Fibroblast of pulmonary artery (primary cell): ENCODE data around the gene CRYBG1.

ENCODE experiments used
- DNase-seq: peaks from one replicate; pipeline ENCODE4 v3.0.0-alpha.2; 2010; ENCODE audit warnings: low read depth
- H3K4me3 ChIP-seq: replicated peaks from 2 replicates; pipeline ENCODE4 v1.5.1; 2011; ENCODE audit warnings: low read depth, mild to moderate bottlenecking, control low read depth, low read length, moderate library complexity
- TF ChIP-seq, protein P1 (sequence below): IDR thresholded peaks from 2 replicates; pipeline ENCODE4 v1.5.1; 2011; ENCODE audit warnings: mild to moderate bottlenecking, control low read depth, low read length, inconsistent platforms; ENCODE audit errors: missing control alignments

The CRYBG1 gene

DNA sequence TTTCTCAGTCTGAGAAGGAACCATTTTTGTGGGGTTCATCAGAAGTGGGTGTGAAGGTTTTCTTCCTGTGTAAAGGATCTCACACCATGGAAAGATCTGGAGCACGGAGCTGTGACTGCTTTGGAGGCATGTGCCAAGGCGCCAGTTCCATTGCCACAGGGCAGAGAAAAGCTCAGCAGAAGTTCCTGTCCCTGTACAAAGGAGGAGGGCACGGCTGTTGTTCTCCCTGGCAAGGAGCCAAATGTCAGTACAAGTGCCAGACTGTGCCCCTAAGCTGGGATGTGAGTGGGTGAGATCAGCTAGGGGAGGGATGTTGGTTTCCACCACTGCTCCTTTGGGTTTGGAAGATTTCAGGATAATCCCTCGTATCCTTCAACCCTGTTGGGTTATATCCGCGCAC is 117.3 kb downstream of the CRYBG1 start:
- no peak for DNase-seq
- TF ChIP-seq, protein P1, sequence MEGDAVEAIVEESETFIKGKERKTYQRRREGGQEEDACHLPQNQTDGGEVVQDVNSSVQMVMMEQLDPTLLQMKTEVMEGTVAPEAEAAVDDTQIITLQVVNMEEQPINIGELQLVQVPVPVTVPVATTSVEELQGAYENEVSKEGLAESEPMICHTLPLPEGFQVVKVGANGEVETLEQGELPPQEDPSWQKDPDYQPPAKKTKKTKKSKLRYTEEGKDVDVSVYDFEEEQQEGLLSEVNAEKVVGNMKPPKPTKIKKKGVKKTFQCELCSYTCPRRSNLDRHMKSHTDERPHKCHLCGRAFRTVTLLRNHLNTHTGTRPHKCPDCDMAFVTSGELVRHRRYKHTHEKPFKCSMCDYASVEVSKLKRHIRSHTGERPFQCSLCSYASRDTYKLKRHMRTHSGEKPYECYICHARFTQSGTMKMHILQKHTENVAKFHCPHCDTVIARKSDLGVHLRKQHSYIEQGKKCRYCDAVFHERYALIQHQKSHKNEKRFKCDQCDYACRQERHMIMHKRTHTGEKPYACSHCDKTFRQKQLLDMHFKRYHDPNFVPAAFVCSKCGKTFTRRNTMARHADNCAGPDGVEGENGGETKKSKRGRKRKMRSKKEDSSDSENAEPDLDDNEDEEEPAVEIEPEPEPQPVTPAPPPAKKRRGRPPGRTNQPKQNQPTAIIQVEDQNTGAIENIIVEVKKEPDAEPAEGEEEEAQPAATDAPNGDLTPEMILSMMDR, result no peak
- H3K4me3 ChIP-seq, result no peak overlapping the region

DNA sequence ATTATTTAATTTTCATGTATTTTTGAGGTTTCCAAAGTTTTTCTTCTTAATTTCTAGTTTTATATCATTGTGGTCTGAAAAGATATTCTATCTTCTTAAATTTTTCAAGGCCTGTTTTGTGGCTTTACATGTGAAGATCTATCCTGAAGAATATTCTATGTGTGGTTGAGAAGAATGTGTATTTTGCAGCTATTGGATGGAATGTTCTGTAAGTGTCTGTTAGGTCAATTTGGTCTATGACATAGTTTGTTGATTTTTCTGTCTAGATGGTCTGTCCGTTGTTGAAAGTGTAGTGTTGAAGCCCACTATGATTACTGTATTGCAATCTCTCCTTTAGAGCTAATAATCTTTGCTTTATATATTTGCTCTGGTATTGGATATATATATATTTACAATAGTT is 125.7 kb downstream of the CRYBG1 start:
- TF ChIP-seq, protein P1, result no peak
- no peak overlapping the region for H3K4me3 ChIP-seq
- DNase-seq, result no peak

DNA sequence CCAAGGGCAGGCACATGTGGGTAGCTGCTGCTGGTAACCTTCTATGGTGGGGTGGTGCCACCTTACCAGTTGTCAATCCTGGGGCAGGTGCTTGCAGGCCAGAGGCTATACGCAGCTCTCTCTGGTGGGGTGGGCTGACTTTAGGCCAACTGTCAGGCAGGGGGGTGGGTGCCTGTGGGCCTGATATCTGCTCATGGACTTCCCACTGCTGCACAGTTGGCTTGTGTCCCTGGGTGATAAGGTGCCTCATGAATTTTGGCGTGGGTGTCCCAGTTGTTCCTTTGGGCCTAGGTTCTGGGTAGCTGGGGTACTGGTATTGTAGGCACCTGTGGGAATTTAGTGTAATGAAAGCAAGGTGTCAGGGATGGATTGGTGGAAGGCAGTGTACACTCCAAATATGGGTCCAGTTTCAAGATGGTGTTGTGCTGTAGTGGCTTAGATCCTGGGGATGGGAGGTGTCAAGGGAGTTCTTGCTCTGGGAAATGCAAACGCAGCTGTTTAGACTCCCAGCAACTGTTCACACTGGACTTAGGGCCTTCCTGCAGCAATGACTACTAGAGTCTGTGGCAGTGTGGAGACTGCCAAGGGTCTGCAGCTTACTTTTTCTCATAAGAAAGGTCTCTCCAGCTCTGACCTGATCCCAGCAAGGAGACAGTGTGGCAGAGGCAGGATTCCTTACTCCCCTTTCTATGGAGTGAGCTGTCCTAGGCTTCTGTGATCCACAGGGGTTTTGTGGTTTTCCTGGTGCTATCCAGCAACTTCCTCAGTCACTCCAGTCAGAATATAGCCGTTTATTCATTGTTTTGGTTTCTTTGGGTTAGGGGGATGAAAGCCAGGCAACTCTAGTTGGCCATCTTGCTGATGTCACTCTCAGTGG is 128.2 kb downstream of the CRYBG1 start:
- TF ChIP-seq, protein P1, result no peak
- H3K4me3 ChIP-seq, result no peak overlapping the region
- DNase-seq, result no peak

DNA sequence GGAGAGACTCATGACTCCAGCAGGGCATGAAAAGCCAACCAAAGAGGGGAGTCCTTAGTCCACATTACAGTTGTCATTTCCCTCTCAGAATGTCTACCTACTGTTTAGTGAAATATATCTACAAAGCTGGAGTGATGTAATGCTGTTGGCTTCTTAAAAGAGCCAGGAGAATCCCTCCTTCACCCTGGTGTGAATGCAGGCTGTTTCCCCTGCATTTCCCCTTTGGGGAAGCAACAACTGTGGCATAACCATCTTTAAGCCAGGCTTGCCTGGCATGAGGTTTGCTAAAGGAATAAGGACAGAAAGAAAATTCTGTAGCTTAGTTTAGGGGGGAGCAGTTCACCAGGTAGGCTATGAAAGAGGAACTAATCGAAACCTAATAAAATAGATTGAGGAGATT is 129.5 kb downstream of the CRYBG1 start:
- H3K4me3 ChIP-seq, result no peak overlapping the region
- no peak for DNase-seq
- TF ChIP-seq, protein P1, result no peak

DNA sequence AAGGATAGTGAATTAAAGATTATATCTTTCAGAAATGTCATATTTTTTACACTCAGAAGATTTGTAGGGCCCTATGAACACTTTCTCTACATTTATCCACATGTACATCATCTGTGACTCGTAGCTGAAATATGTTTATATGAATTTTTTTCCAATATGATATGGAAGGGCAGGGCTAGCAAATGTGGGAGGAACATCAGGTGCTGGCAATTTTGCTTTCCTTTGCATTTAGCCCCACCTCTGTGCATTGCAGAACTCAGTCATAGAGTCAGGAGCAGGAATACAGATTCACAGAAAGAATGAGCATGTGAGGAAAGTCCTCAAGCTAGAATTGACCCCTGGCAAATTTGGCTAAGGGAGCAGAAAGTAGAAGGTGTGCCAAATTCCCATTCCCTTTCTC is 129.9 kb downstream of the CRYBG1 start:
- DNase-seq, result no peak

DNA sequence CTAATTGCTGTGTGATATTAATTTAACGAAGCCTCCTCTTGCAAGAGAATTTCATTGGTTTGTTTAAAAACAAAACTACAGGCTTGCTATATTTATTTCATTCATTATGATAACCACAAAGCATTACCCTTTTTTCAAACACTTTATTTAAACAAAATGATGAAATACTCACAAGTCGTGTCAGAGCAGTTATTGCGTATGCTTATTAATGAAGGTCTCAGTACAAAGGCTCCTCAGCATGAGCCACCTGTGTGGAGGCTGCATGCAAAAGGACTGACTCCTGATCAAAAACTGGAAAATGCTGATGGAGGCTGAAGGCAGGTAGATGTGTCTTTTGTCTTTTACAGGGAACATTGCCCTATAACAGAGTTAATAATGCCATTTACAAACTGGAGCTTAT is 130.5 kb downstream of the CRYBG1 start:
- DNase-seq, result no peak
- no peak overlapping the region for H3K4me3 ChIP-seq
- TF ChIP-seq, protein P1, result no peak

More for the DNA sequence above, 129.9 kb downstream of the CRYBG1 start:
- no peak overlapping the region for H3K4me3 ChIP-seq
- TF ChIP-seq, protein P1, result no peak

DNA sequence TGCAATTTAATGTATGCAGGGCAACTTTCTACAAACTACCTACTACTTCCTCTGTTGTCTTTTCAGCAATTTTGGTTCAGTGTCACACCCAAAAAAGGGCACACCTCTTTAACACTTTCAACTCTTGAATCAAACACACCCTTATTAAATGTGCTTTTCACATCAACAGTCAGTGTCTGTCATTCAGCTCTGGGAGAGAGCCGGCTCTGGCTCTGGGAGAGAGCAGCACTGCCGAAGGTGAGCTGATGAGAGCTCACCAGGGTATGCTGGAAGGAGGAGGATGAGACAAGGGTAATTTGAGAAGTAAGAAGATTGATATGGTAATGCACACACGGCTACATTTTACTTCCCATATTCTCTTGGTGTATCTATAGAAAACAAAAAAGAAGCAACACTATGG is 134.5 kb downstream of the CRYBG1 start:
- TF ChIP-seq, protein P1, result no peak
- DNase-seq, result no peak
- no peak overlapping the region for H3K4me3 ChIP-seq
